ENCODE data around the gene DCAF4. TPM values are rescaled to one million over a fixed set of nuclear protein-coding genes. Genes with fewer than 3 reads are reported as not detected.

Gene DCAF4
- total RNA-seq, 4 donors from 2014 or later, result 7.0 to 29.0 (median 14.0) TPM

GRCh38 chr14:72975770-72976169 is 49.5 kb downstream of the DCAF4 start:
- intact Hi-C loops (cut with DNase I), result no loop called here
- Histone ChIP-seq H3K9me3 (no peaks in the 10 kb centered on the region), H3K36me3 (peaks cover 16 to 100% (median 45%) of the 10 kb centered on the region in 3 donors), H3K27me3 (no peaks in the 10 kb centered on the region), H3K4me3 (no peak overlapping the region), H3K27ac (no peak overlapping the region), H3K4me1 (no peaks in the 10 kb centered on the region)
- TF ChIP-seq CTCF (IDR thresholded peaks at IDR 0.05), result no peak
- no peak for TF ChIP-seq POLR2A (IDR thresholded peaks at IDR 0.05)
- WGBS, 2 donors, result 88 to 90% methylated on average over 4 of the region's 4 CpGs
- DNase-seq, result no peak

- TF ChIP-seq CTCF (IDR thresholded peaks at IDR 0.05), result no peak
- Histone ChIP-seq H3K4me3 (no peak overlapping the region), H3K27me3 (no peaks in the 10 kb centered on the region), H3K27ac (no peak overlapping the region), H3K9me3 (no peaks in the 10 kb centered on the region), H3K36me3 (peaks cover 14 to 97% (median 28%) of the 10 kb centered on the region in 3 donors), H3K4me1 (no peaks in the 10 kb centered on the region)
- WGBS, 2 donors, result 81 to 86% methylated on average over 8 of the region's 9 CpGs
- no peak for DNase-seq
- intact Hi-C loops (cut with DNase I), result no loop called here
Observed at GRCh38 chr14:72978856-72979255, 52.6 kb downstream of the DCAF4 start.

GRCh38 chr14:72980863-72981262 is 54.6 kb downstream of the DCAF4 start:
- H3K27me3 ChIP-seq, result no peaks in the 10 kb centered on the region
- DNase-seq, result no peak
- peaks cover 0 to 97% (median 10%) of the 10 kb centered on the region in 3 donors for H3K36me3 ChIP-seq
- no peak overlapping the region for H3K27ac ChIP-seq
- intact Hi-C loops (cut with DNase I), result no loop called here
- H3K4me1 ChIP-seq, result no peaks in the 10 kb centered on the region
- H3K9me3 ChIP-seq, result no peaks in the 10 kb centered on the region
- TF ChIP-seq POLR2A (IDR thresholded peaks at IDR 0.05) (no peak), CTCF (IDR thresholded peaks at IDR 0.05) (no peak)
- H3K4me3 ChIP-seq, result no peak overlapping the region
- 96 to 97% methylated on average over 7 to 8 of the region's 8 CpGs for WGBS, 2 donors

GRCh38 chr14:72982146-72982708 is 56.0 kb downstream of the DCAF4 start:
- WGBS, 2 donors, result 68 to 98% methylated on average over 3 of the region's 3 CpGs
- H3K4me3 ChIP-seq, result no peak overlapping the region
- no peaks in the 10 kb centered on the region for H3K9me3 ChIP-seq
- TF ChIP-seq CTCF (IDR thresholded peaks at IDR 0.05) (no peak), POLR2A (IDR thresholded peaks at IDR 0.05) (no peak)
- intact Hi-C loops (cut with DNase I), result no loop called here
- peaks cover 0 to 97% (median 10%) of the 10 kb centered on the region in 3 donors for H3K36me3 ChIP-seq
- no peaks in the 10 kb centered on the region for H3K4me1 ChIP-seq
- no peaks in the 10 kb centered on the region for H3K27me3 ChIP-seq
- DNase-seq, result no peak
- H3K27ac ChIP-seq, result no peak overlapping the region

- H3K4me1 ChIP-seq, result no peaks in the 10 kb centered on the region
- 38 to 47% methylated on average over 3 of the region's 3 CpGs for WGBS, 2 donors
- no peaks in the 10 kb centered on the region for H3K27me3 ChIP-seq
- DNase-seq, result no peak
- TF ChIP-seq POLR2A (IDR thresholded peaks at IDR 0.05) (no peak), CTCF (IDR thresholded peaks at IDR 0.05) (no peak)
- H3K4me3 ChIP-seq, result no peak overlapping the region
- H3K36me3 ChIP-seq, result peaks cover 0 to 95% (median 6%) of the 10 kb centered on the region in 3 donors
- H3K9me3 ChIP-seq, result no peaks in the 10 kb centered on the region
- intact Hi-C loops (cut with DNase I), result no loop called here
- no peak overlapping the region for H3K27ac ChIP-seq
Observed at GRCh38 chr14:72986214-72986613, 60.0 kb downstream of the DCAF4 start.

All from esophagus squamous epithelium (tissue), 5 donors.